ENCODE results near the gene IRAK2. TPM values are rescaled to one million over a fixed set of nuclear protein-coding genes. Genes with fewer than 3 reads are reported as not detected.

The IRAK2 gene
- total and polyA plus RNA-seq, 2 of the 8 experiments (the other 6 are each of a cell fraction or from before 2014, with no cell fraction given), result 1.5 TPM

DNA sequence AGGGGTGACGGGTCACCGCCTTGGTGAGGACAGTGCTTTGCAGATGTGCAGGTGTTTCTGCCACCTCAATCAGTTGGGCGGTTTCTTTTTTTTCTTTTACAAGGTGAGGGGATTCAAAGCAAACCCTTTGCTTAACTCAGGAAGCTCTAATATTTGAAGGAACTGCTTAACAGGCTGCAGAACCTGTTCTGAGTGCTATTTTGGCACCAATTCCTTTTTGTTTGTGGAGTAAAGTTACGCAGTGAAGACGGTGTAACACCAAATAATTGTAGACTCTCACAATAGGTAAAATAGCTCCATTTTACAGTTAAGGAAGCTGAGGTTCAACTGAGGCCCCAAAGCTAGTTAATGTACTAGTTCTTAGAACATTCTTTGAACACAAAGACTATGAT lies 121.4 kb downstream of the IRAK2 start (continued):
- TF ChIP-seq ASH2L (IDR thresholded peaks at IDR 0.05; ENCODE audit: low read length) (no peak), HDAC6 (IDR thresholded peaks at IDR 0.05; ENCODE audit: low read depth, low read length) (no peak), RXRA (IDR thresholded peaks at IDR 0.05; ENCODE audit: insufficient read depth, low read depth, low read length) (no peak), RBBP5 (IDR thresholded peaks at IDR 0.05; ENCODE audit: borderline replicate concordance, low read depth, low read length) (no peak), PHF8 (conservative IDR thresholded peaks at IDR 0.05; ENCODE audit: low read depth, low read length) (no peak), CHD2 (IDR thresholded peaks at IDR 0.05; ENCODE audit: low read length) (no peak)

All from H1 (cell line).